NB4 (cell line): ENCODE data around the gene TFPI2.

Source experiments
- CTCF ChIP-seq: IDR thresholded peaks from one replicate; pipeline ENCODE4 v1.5.1; 2012; ENCODE audit warnings: low read depth, low read length
- MYC ChIP-seq: IDR thresholded peaks from 2 replicates; pipeline ENCODE4 v1.6.1; 2011; ENCODE audit warnings: low read depth, low read length
- POLR2A ChIP-seq: IDR thresholded peaks from 2 replicates; pipeline ENCODE4 v1.6.1; 2011; ENCODE audit warnings: mild to moderate bottlenecking; ENCODE audit not compliant: insufficient read length; ENCODE audit errors: extremely low read depth

GRCh38 chr7:93921607-93922566 is 31.3 kb upstream of the TFPI2 start, which contains the start of gene GNG11:
- TF ChIP-seq MYC = no peak
- TF ChIP-seq CTCF = no peak
- TF ChIP-seq POLR2A = no peak
